CD4-positive, CD25-positive, alpha-beta regulatory T cell (primary cell): ENCODE data around the gene CHRNG. TPM values are rescaled to one million over a fixed set of nuclear protein-coding genes. Genes with fewer than 3 reads are reported as not detected.

Experiments used
- ATAC-seq, 2 donors: fragments of 150-1000 bp; cut with Tn5 transposase; one replicate each; pipeline ENCODE4 v1.10.0; 2021; ENCODE audit warnings: low read depth in 2 of 2, moderate number of reproducible peaks in 2 of 2, moderate library complexity in 1 of 2
- DNase-seq, 3 donors: peaks; one replicate each; pipeline versions ENCODE4 v3.0.0 to v3.0.0-alpha.2; 2012 to 2022; ENCODE audit warnings: mixed read lengths in 1 of 3
- H3K27ac ChIP-seq: one replicate; pipeline ENCODE4 v1.7.0; 2013; ENCODE audit warnings: mild to moderate bottlenecking, low read length; ENCODE audit not compliant: insufficient read depth, poor library complexity, severe bottlenecking
- H3K27me3 ChIP-seq: one replicate; pipeline ENCODE4 v1.7.0; 2013; ENCODE audit warnings: low read length; ENCODE audit not compliant: control insufficient read depth, insufficient read depth
- H3K36me3 ChIP-seq: one replicate; pipeline ENCODE4 v1.7.0; 2013; ENCODE audit warnings: mild to moderate bottlenecking, low read length, moderate library complexity; ENCODE audit not compliant: control insufficient read depth, insufficient read depth
- H3K4me1 ChIP-seq: 2 replicates; pipeline ENCODE4 v1.7.0; 2013; ENCODE audit warnings: mild to moderate bottlenecking, low read length; ENCODE audit not compliant: insufficient read depth, control insufficient read depth, poor library complexity, severe bottlenecking
- H3K4me3 ChIP-seq: one replicate; pipeline ENCODE4 v1.7.0; 2013; ENCODE audit warnings: low read depth, mild to moderate bottlenecking, low read length, moderate library complexity
- H3K9me3 ChIP-seq, 2 experiments: 1 replicate in 1 of 2; 2 replicates in 1 of 2; pipeline ENCODE4 v1.7.0; 2013; ENCODE audit warnings: low read length in 2 of 2, mild to moderate bottlenecking in 1 of 2, moderate library complexity in 1 of 2; ENCODE audit not compliant: control insufficient read depth in 2 of 2
- H3K27ac Mint-ChIP-seq, 3 donors: one replicate each; pipeline ENCODE4 v1.8.0; 2020 to 2022; ENCODE audit warnings: mild to moderate bottlenecking in 3 of 3, mixed read lengths in 3 of 3, moderate library complexity in 2 of 3
- H3K27me3 Mint-ChIP-seq: one replicate; pipeline ENCODE4 v1.8.0; 2022; ENCODE audit warnings: mild to moderate bottlenecking, mixed read lengths
- H3K36me3 Mint-ChIP-seq: one replicate; pipeline ENCODE4 v1.8.0; 2020; ENCODE audit warnings: mixed read lengths
- H3K4me1 Mint-ChIP-seq, 4 donors: one replicate each; pipeline ENCODE4 v1.8.0; 2020 to 2022; ENCODE audit warnings: mixed read lengths in 4 of 4, mild to moderate bottlenecking in 1 of 4
- H3K4me3 Mint-ChIP-seq, 4 donors: one replicate each; pipeline ENCODE4 v1.8.0; 2020 to 2022; ENCODE audit warnings: mild to moderate bottlenecking in 4 of 4, mixed read lengths in 4 of 4, moderate library complexity in 3 of 4
- H3K9me3 Mint-ChIP-seq, 7 donors: one replicate each; pipeline ENCODE4 v1.8.0; 2020 to 2022; ENCODE audit warnings: mixed read lengths in 7 of 7, mild to moderate bottlenecking in 3 of 7, moderate library complexity in 2 of 7
- polyA plus RNA-seq, 4 donors: library from polyadenylated mRNA; unstranded; fragments of 300-500 nt; fragmentation: Illumina TruSeq; gene quantifications; one replicate each; pipeline ENCODE4 v1.2.3, GENCODE V29; 2021
- total RNA-seq: library from RNA; stranded (reverse); gene quantifications from one replicate; pipeline ENCODE4 v1.2.3, GENCODE V29; 2022

The CHRNG gene
- total and polyA plus RNA-seq, 5 donors from 2014 or later, result 0.07 TPM; not detected in 4

- Histone ChIP-seq H3K27ac (no peak overlapping the region), H3K36me3 (no peaks in the 10 kb centered on the region), H3K4me1 (peaks cover 6% of the 10 kb centered on the region), H3K27me3 (peaks cover 6% of the 10 kb centered on the region), H3K4me3 (no peak overlapping the region), H3K9me3 (no peaks in the 10 kb centered on the region)
- peaks cover 0 to 3% (median 0%) of the 10 kb centered on the region in 7 donors for H3K9me3 Mint-ChIP-seq
- no peak overlapping the region for H3K27ac Mint-ChIP-seq
- DNase-seq (peak in 1 of 3 donors; percentile 3), ATAC-seq (no peak)
- peaks cover 4% of the 10 kb centered on the region for H3K36me3 Mint-ChIP-seq
- H3K4me3 Mint-ChIP-seq, result peak overlapping the region in 2 of 4 donors; percentile 40 to 76
- peaks cover 0 to 8% (median 0%) of the 10 kb centered on the region in 4 donors for H3K4me1 Mint-ChIP-seq
- peaks cover 48% of the 10 kb centered on the region for H3K27me3 Mint-ChIP-seq
These were observed 37.0 kb upstream of the CHRNG start for GRCh38 chr2:232502511-232502910.

GRCh38 chr2:232502911-232503808 lies 36.3 kb upstream of the CHRNG start:
- Histone ChIP-seq H3K9me3 (no peaks in the 10 kb centered on the region), H3K36me3 (no peaks in the 10 kb centered on the region), H3K4me1 (peaks cover 6% of the 10 kb centered on the region), H3K27ac (no peak overlapping the region), H3K27me3 (peaks cover 6% of the 10 kb centered on the region), H3K4me3 (no peak overlapping the region)
- no peak for ATAC-seq
- Mint-ChIP-seq H3K9me3 (peaks cover 0 to 3% (median 0%) of the 10 kb centered on the region in 7 donors), H3K36me3 (peaks cover 4% of the 10 kb centered on the region), H3K4me1 (peaks cover 0 to 8% (median 0%) of the 10 kb centered on the region in 4 donors), H3K4me3 (peak overlapping the region in 1 of 4 donors; percentile 76), H3K27me3 (peaks cover 48% of the 10 kb centered on the region), H3K27ac (no peak overlapping the region)
- peak in 2 of 3 donors; percentile 28 to 29 for DNase-seq

DNA sequence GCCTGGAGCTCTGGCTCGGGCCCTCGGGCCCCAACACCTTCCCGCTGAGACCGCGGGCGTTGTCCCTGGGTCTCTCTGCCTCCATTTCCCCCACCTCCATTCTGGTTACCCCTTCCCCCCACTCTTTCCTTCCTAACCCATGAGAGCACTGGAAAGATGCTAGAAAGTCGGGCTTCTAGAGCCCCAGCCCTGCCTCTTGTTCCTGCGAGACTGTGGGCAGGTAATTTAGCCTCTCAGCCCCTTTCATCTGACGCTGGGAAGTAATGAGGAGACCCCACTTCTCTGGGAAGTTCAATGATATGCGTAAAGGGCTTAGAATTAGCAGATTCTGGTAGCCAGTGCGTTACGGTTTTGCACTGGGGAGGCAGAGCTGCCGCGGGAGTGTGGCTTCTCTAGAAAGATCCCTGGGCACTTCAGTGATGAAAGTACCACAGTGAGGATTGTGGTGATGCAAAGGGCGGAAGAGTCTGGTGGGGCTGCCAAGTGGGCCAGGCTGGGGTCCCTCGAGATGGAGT lies 35.6 kb upstream of the CHRNG start:
- Mint-ChIP-seq H3K9me3 (no peaks in the 10 kb centered on the region), H3K4me3 (no peak overlapping the region), H3K36me3 (no peaks in the 10 kb centered on the region), H3K27me3 (peaks cover 44% of the 10 kb centered on the region), H3K4me1 (peaks cover 0 to 8% (median 0%) of the 10 kb centered on the region in 4 donors), H3K27ac (no peak overlapping the region)
- peaks cover 6% of the 10 kb centered on the region for H3K27me3 ChIP-seq
- ATAC-seq, result no peak
- H3K9me3 ChIP-seq, result no peaks in the 10 kb centered on the region
- H3K4me3 ChIP-seq, result no peak overlapping the region
- H3K4me1 ChIP-seq, result peaks cover 6% of the 10 kb centered on the region
- H3K27ac ChIP-seq, result no peak overlapping the region
- no peak for DNase-seq
- H3K36me3 ChIP-seq, result no peaks in the 10 kb centered on the region

- H3K4me1 ChIP-seq, result peaks cover 6% of the 10 kb centered on the region
- H3K27me3 Mint-ChIP-seq, result peaks cover 44% of the 10 kb centered on the region
- no peaks in the 10 kb centered on the region for H3K36me3 Mint-ChIP-seq
- H3K9me3 Mint-ChIP-seq, result no peaks in the 10 kb centered on the region
- H3K27ac Mint-ChIP-seq, result peak overlapping the region in 1 of 3 donors; percentile 33
- ATAC-seq (no peak), DNase-seq (no peak)
- H3K27ac ChIP-seq, result no peak overlapping the region
- H3K4me3 Mint-ChIP-seq, result no peak overlapping the region
- peaks cover 6% of the 10 kb centered on the region for H3K27me3 ChIP-seq
- H3K36me3 ChIP-seq, result no peaks in the 10 kb centered on the region
- H3K9me3 ChIP-seq, result no peaks in the 10 kb centered on the region
- H3K4me1 Mint-ChIP-seq, result peaks cover 0 to 8% (median 0%) of the 10 kb centered on the region in 4 donors
- H3K4me3 ChIP-seq, result no peak overlapping the region
These were observed 35.1 kb upstream of the CHRNG start for GRCh38 chr2:232504438-232504837.

DNA sequence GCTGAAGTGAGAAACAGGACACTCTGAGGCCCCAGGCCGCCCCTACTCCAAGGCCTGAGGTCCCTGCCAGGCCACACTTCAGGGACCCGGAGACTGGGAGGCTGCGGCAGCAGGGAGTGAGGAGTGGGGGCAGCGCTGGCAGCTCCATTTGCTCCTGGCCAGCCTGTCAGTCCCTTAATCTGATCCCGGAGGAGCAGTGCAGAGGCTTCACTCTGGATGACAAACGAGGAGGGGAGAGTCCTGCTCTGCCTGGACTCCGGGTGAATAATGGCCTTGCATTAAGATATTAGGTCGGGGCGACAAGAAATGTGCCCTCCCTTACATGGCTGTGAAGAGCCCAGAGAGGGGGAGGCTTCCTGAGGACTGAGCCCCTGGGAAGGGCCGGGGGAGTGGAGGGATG lies 33.6 kb upstream of the CHRNG start:
- ATAC-seq (no peak), DNase-seq (no peak)
- Mint-ChIP-seq H3K27ac (no peak overlapping the region), H3K4me1 (peaks cover 0 to 8% (median 0%) of the 10 kb centered on the region in 4 donors), H3K9me3 (no peaks in the 10 kb centered on the region), H3K27me3 (peaks cover 43% of the 10 kb centered on the region), H3K36me3 (no peaks in the 10 kb centered on the region), H3K4me3 (no peak overlapping the region)
- H3K9me3 ChIP-seq, result no peaks in the 10 kb centered on the region
- H3K4me1 ChIP-seq, result peaks cover 6% of the 10 kb centered on the region
- H3K4me3 ChIP-seq, result no peak overlapping the region
- H3K27me3 ChIP-seq, result peaks cover 6% of the 10 kb centered on the region
- no peak overlapping the region for H3K27ac ChIP-seq
- H3K36me3 ChIP-seq, result no peaks in the 10 kb centered on the region

DNA sequence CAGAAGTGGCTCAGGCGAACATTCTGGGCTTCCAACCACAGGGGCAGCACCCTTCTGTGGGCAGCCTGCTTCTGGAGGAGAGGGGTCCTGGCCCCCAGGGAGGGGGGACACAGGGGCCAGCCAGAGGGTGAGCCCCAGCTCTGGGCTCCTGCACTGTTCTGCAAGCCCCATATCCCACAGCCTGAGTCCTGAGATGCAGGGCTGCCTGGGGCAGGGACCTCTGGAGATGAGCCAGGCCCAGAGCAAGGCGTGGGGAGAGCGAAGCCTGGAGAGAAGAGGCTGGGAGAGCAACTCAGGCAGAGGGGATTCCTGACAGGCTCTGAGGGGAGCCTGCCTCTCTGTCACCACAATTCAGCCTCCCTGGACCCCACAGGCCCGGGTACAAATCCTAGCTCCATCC lies 32.8 kb upstream of the CHRNG start:
- Histone ChIP-seq H3K27ac (no peak overlapping the region), H3K9me3 (no peaks in the 10 kb centered on the region), H3K4me1 (peaks cover 6% of the 10 kb centered on the region), H3K27me3 (peaks cover 6% of the 10 kb centered on the region), H3K36me3 (no peaks in the 10 kb centered on the region), H3K4me3 (no peak overlapping the region)
- Mint-ChIP-seq H3K36me3 (no peaks in the 10 kb centered on the region), H3K4me1 (peaks cover 0 to 8% (median 0%) of the 10 kb centered on the region in 4 donors), H3K27ac (no peak overlapping the region), H3K4me3 (no peak overlapping the region), H3K9me3 (no peaks in the 10 kb centered on the region), H3K27me3 (peaks cover 34% of the 10 kb centered on the region)
- no peak for ATAC-seq
- DNase-seq, result no peak

DNA sequence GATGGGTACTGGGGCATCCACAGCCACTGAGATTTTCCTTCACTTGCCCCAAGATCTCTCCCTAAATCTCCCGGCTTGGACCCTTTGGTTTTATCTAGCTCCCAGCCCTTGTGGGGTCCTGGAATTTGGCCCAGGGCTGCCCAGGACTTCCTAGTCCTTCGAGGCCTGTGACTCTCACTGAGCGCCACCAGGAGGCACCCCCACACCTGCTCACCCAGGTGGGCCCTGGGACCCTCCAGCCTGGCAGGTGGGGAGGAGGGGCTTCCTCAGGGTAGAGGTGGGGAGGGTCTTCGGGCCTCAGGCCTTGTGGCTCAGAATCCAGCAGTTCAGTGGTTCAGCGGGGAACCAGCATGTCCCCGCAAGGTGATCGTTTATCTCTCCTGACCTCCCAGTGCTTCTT lies 31.2 kb upstream of the CHRNG start:
- DNase-seq, result no peak
- Histone ChIP-seq H3K36me3 (no peaks in the 10 kb centered on the region), H3K27me3 (peaks cover 6% of the 10 kb centered on the region), H3K27ac (no peak overlapping the region), H3K4me3 (no peak overlapping the region), H3K9me3 (no peaks in the 10 kb centered on the region), H3K4me1 (peaks cover 3% of the 10 kb centered on the region)
- ATAC-seq, result no peak
- H3K9me3 Mint-ChIP-seq, result no peaks in the 10 kb centered on the region
- peaks cover 28% of the 10 kb centered on the region for H3K27me3 Mint-ChIP-seq
- H3K4me3 Mint-ChIP-seq, result no peak overlapping the region
- H3K27ac Mint-ChIP-seq, result no peak overlapping the region
- no peaks in the 10 kb centered on the region for H3K36me3 Mint-ChIP-seq
- H3K4me1 Mint-ChIP-seq, result peaks cover 0 to 4% (median 0%) of the 10 kb centered on the region in 4 donors
